ENCODE data around the gene BCAN.
A peak's percentile ranks its signal among the peaks of the same experiment; 100 is the strongest.

BCAN gene

GRCh38 chr1:156684227-156684782 lies 42.4 kb downstream of the BCAN start:
- in situ Hi-C loops (cut with HindIII; ENCODE audit: low pct_unique_long_range_greater_than_20kb, low sequenced_read_pairs) = no loop called here
- DNase-seq (ENCODE audit: low read depth in 1 of 2, low spot score in 1 of 2) = no peak
- TF ChIP-seq JUND (IDR thresholded peaks at IDR 0.05; ENCODE audit: low read depth) = no peak

GRCh38 chr1:156689035-156689952 lies 47.4 kb downstream of the BCAN start:
- DNase-seq (ENCODE audit: low read depth in 1 of 2, low spot score in 1 of 2) = peak; percentile 73 to 95
- in situ Hi-C loops (cut with HindIII; ENCODE audit: low pct_unique_long_range_greater_than_20kb, low sequenced_read_pairs) = no loop called here
- TF ChIP-seq JUND (IDR thresholded peaks at IDR 0.05; ENCODE audit: low read depth) = no peak

GRCh38 chr1:156689953-156690674 lies 48.2 kb downstream of the BCAN start:
- DNase-seq (ENCODE audit: low read depth in 1 of 2, low spot score in 1 of 2) = peak in 1 of 2 experiments; percentile 83
- TF ChIP-seq JUND (IDR thresholded peaks at IDR 0.05; ENCODE audit: low read depth) = no peak
- in situ Hi-C loops (cut with HindIII; ENCODE audit: low pct_unique_long_range_greater_than_20kb, low sequenced_read_pairs) = no loop called here

- peak in 1 of 2 experiments; percentile 52 for DNase-seq (ENCODE audit: low read depth in 1 of 2, low spot score in 1 of 2)
- in situ Hi-C loops (cut with HindIII; ENCODE audit: low pct_unique_long_range_greater_than_20kb, low sequenced_read_pairs) = no loop called here
- TF ChIP-seq JUND (IDR thresholded peaks at IDR 0.05; ENCODE audit: low read depth) = no peak
These were observed 48.7 kb downstream of the BCAN start for GRCh38 chr1:156690675-156691036.

- no peak for TF ChIP-seq JUND (IDR thresholded peaks at IDR 0.05; ENCODE audit: low read depth)
- no peak for DNase-seq (ENCODE audit: low read depth in 1 of 2, low spot score in 1 of 2)
- in situ Hi-C loops (cut with HindIII; ENCODE audit: low pct_unique_long_range_greater_than_20kb, low sequenced_read_pairs) = no loop called here
These were observed 49.3 kb downstream of the BCAN start for GRCh38 chr1:156691191-156691590.

GRCh38 chr1:156691665-156692440 lies 49.9 kb downstream of the BCAN start:
- DNase-seq (ENCODE audit: low read depth in 1 of 2, low spot score in 1 of 2) = peak in 1 of 2 experiments; percentile 87
- in situ Hi-C loops (cut with HindIII; ENCODE audit: low pct_unique_long_range_greater_than_20kb, low sequenced_read_pairs) = no loop called here
- no peak for TF ChIP-seq JUND (IDR thresholded peaks at IDR 0.05; ENCODE audit: low read depth)

GRCh38 chr1:156692441-156692924 lies 50.6 kb downstream of the BCAN start:
- peak in 1 of 2 experiments; percentile 97 for DNase-seq (ENCODE audit: low read depth in 1 of 2, low spot score in 1 of 2)
- in situ Hi-C loops (cut with HindIII; ENCODE audit: low pct_unique_long_range_greater_than_20kb, low sequenced_read_pairs) = no loop called here
- no peak; the same call in 1 of the 2 replicates for TF ChIP-seq JUND (IDR thresholded peaks at IDR 0.05; ENCODE audit: low read depth)

- in situ Hi-C loops (cut with HindIII; ENCODE audit: low pct_unique_long_range_greater_than_20kb, low sequenced_read_pairs) = no loop called here
- no peak; the same call in 1 of the 2 replicates for TF ChIP-seq JUND (IDR thresholded peaks at IDR 0.05; ENCODE audit: low read depth)
- DNase-seq (ENCODE audit: low read depth in 1 of 2, low spot score in 1 of 2) = peak in 1 of 2 experiments; percentile 95
These were observed 51.3 kb downstream of the BCAN start for GRCh38 chr1:156692925-156693847.

GRCh38 chr1:156693848-156694689 lies 52.2 kb downstream of the BCAN start:
- TF ChIP-seq JUND (IDR thresholded peaks at IDR 0.05; ENCODE audit: low read depth) = no peak
- in situ Hi-C loops (cut with HindIII; ENCODE audit: low pct_unique_long_range_greater_than_20kb, low sequenced_read_pairs) = no loop called here
- DNase-seq (ENCODE audit: low read depth in 1 of 2, low spot score in 1 of 2) = peak; percentile 84 to 96

GRCh38 chr1:156694690-156694962 lies 52.7 kb downstream of the BCAN start:
- peak in 1 of 2 experiments; percentile 81 for DNase-seq (ENCODE audit: low read depth in 1 of 2, low spot score in 1 of 2)
- in situ Hi-C loops (cut with HindIII; ENCODE audit: low pct_unique_long_range_greater_than_20kb, low sequenced_read_pairs) = no loop called here
- no peak for TF ChIP-seq JUND (IDR thresholded peaks at IDR 0.05; ENCODE audit: low read depth)
